ENCODE data around the gene WWOX. TPM values are rescaled to one million over a fixed set of nuclear protein-coding genes. Genes with fewer than 3 reads are reported as not detected.
A peak's percentile ranks its signal among the peaks of the same experiment; 100 is the strongest.

WWOX gene
- polyA plus RNA-seq, 4 donors, result 4.9 to 15.8 (median 7.0) TPM

GRCh38 chr16:78920621-78921020 is 821.2 kb downstream of the WWOX start:
- FAIRE-seq, result no peak
- 61 to 74% (median 68%) methylated on average over 3 of the region's 3 CpGs for WGBS, 3 donors
- no peak for DNase-seq
- no peak overlapping the region for H3K4me3 ChIP-seq (ENCODE audit: low read depth in 1 of 3, low read length in 3 of 3)
- H3K27ac ChIP-seq (ENCODE audit: low read depth in 1 of 3, low read length in 2 of 3), result no peak overlapping the region
- no peaks in the 10 kb centered on the region for H3K27me3 ChIP-seq (ENCODE audit: control insufficient read depth in 3 of 3, insufficient read depth in 3 of 3, low read length in 3 of 3)
- H3K4me1 ChIP-seq (ENCODE audit: control insufficient read depth in 3 of 3, insufficient read depth in 2 of 3, low read depth in 1 of 3, low read length in 2 of 3), result no peaks in the 10 kb centered on the region
- H3K36me3 ChIP-seq (ENCODE audit: control insufficient read depth in 3 of 3, insufficient read depth in 2 of 3, low read depth in 1 of 3, low read length in 3 of 3), result no peaks in the 10 kb centered on the region
- peaks cover 0 to 25% of the 10 kb centered on the region in 2 donors for H3K9me3 ChIP-seq (ENCODE audit: control insufficient read depth in 2 of 2, insufficient read depth in 1 of 2, low read depth in 1 of 2, low read length in 1 of 2)

- no peaks in the 10 kb centered on the region for H3K4me1 ChIP-seq (ENCODE audit: control insufficient read depth in 3 of 3, insufficient read depth in 2 of 3, low read depth in 1 of 3, low read length in 2 of 3)
- peaks cover 0 to 20% of the 10 kb centered on the region in 2 donors for H3K9me3 ChIP-seq (ENCODE audit: control insufficient read depth in 2 of 2, insufficient read depth in 1 of 2, low read depth in 1 of 2, low read length in 1 of 2)
- no peaks in the 10 kb centered on the region for H3K27me3 ChIP-seq (ENCODE audit: control insufficient read depth in 3 of 3, insufficient read depth in 3 of 3, low read length in 3 of 3)
- DNase-seq (peak; percentile 53 to 59), FAIRE-seq (no peak)
- H3K36me3 ChIP-seq (ENCODE audit: control insufficient read depth in 3 of 3, insufficient read depth in 2 of 3, low read depth in 1 of 3, low read length in 3 of 3), result no peaks in the 10 kb centered on the region
- no peak overlapping the region for H3K27ac ChIP-seq (ENCODE audit: low read depth in 1 of 3, low read length in 2 of 3)
- 62 to 65% (median 63%) methylated on average over 8 of the region's 8 CpGs for WGBS, 3 donors
- H3K4me3 ChIP-seq (ENCODE audit: low read depth in 1 of 3, low read length in 3 of 3), result no peak overlapping the region
These were observed 825.8 kb downstream of the WWOX start for GRCh38 chr16:78925083-78925767.

GRCh38 chr16:78926723-78927210 is 827.3 kb downstream of the WWOX start:
- WGBS, 3 donors, result 89 to 95% (median 93%) methylated on average over 5 of the region's 5 CpGs
- DNase-seq (no peak), FAIRE-seq (no peak)
- H3K4me1 ChIP-seq (ENCODE audit: control insufficient read depth in 3 of 3, insufficient read depth in 2 of 3, low read depth in 1 of 3, low read length in 2 of 3), result no peaks in the 10 kb centered on the region
- H3K36me3 ChIP-seq (ENCODE audit: control insufficient read depth in 3 of 3, insufficient read depth in 2 of 3, low read depth in 1 of 3, low read length in 3 of 3), result no peaks in the 10 kb centered on the region
- peaks cover 0 to 10% of the 10 kb centered on the region in 2 donors for H3K9me3 ChIP-seq (ENCODE audit: control insufficient read depth in 2 of 2, insufficient read depth in 1 of 2, low read depth in 1 of 2, low read length in 1 of 2)
- H3K27ac ChIP-seq (ENCODE audit: low read depth in 1 of 3, low read length in 2 of 3), result no peak overlapping the region
- H3K27me3 ChIP-seq (ENCODE audit: control insufficient read depth in 3 of 3, insufficient read depth in 3 of 3, low read length in 3 of 3), result no peaks in the 10 kb centered on the region
- H3K4me3 ChIP-seq (ENCODE audit: low read depth in 1 of 3, low read length in 3 of 3), result no peak overlapping the region

GRCh38 chr16:78927766-78928165 is 828.3 kb downstream of the WWOX start:
- no peak for DNase-seq
- H3K4me1 ChIP-seq (ENCODE audit: control insufficient read depth in 3 of 3, insufficient read depth in 2 of 3, low read depth in 1 of 3, low read length in 2 of 3), result no peaks in the 10 kb centered on the region
- no peaks in the 10 kb centered on the region for H3K9me3 ChIP-seq (ENCODE audit: control insufficient read depth in 2 of 2, insufficient read depth in 1 of 2, low read depth in 1 of 2, low read length in 1 of 2)
- H3K36me3 ChIP-seq (ENCODE audit: control insufficient read depth in 3 of 3, insufficient read depth in 2 of 3, low read depth in 1 of 3, low read length in 3 of 3), result no peaks in the 10 kb centered on the region
- H3K27me3 ChIP-seq (ENCODE audit: control insufficient read depth in 3 of 3, insufficient read depth in 3 of 3, low read length in 3 of 3), result no peaks in the 10 kb centered on the region
- no peak for FAIRE-seq
- H3K27ac ChIP-seq (ENCODE audit: low read depth in 1 of 3, low read length in 2 of 3), result no peak overlapping the region
- H3K4me3 ChIP-seq (ENCODE audit: low read depth in 1 of 3, low read length in 3 of 3), result no peak overlapping the region
- 64 to 84% (median 77%) methylated on average over 4 of the region's 4 CpGs for WGBS, 3 donors

- Histone ChIP-seq H3K27ac (ENCODE audit: low read depth in 1 of 3, low read length in 2 of 3) (no peak overlapping the region), H3K36me3 (ENCODE audit: control insufficient read depth in 3 of 3, insufficient read depth in 2 of 3, low read depth in 1 of 3, low read length in 3 of 3) (no peaks in the 10 kb centered on the region), H3K27me3 (ENCODE audit: control insufficient read depth in 3 of 3, insufficient read depth in 3 of 3, low read length in 3 of 3) (no peaks in the 10 kb centered on the region), H3K4me1 (ENCODE audit: control insufficient read depth in 3 of 3, insufficient read depth in 2 of 3, low read depth in 1 of 3, low read length in 2 of 3) (no peaks in the 10 kb centered on the region), H3K9me3 (ENCODE audit: control insufficient read depth in 2 of 2, insufficient read depth in 1 of 2, low read depth in 1 of 2, low read length in 1 of 2) (no peaks in the 10 kb centered on the region), H3K4me3 (ENCODE audit: low read depth in 1 of 3, low read length in 3 of 3) (no peak overlapping the region)
- WGBS, 3 donors, result 89 to 96% (median 92%) methylated on average over 7 of the region's 7 CpGs
- no peak for DNase-seq
- no peak for FAIRE-seq
These were observed 830.4 kb downstream of the WWOX start for GRCh38 chr16:78929841-78930240.

- no peak overlapping the region for H3K27ac ChIP-seq (ENCODE audit: low read depth in 1 of 3, low read length in 2 of 3)
- no peaks in the 10 kb centered on the region for H3K4me1 ChIP-seq (ENCODE audit: control insufficient read depth in 3 of 3, insufficient read depth in 2 of 3, low read depth in 1 of 3, low read length in 2 of 3)
- no peaks in the 10 kb centered on the region for H3K27me3 ChIP-seq (ENCODE audit: control insufficient read depth in 3 of 3, insufficient read depth in 3 of 3, low read length in 3 of 3)
- no peaks in the 10 kb centered on the region for H3K36me3 ChIP-seq (ENCODE audit: control insufficient read depth in 3 of 3, insufficient read depth in 2 of 3, low read depth in 1 of 3, low read length in 3 of 3)
- DNase-seq (no peak), FAIRE-seq (no peak)
- no peaks in the 10 kb centered on the region for H3K9me3 ChIP-seq (ENCODE audit: control insufficient read depth in 2 of 2, insufficient read depth in 1 of 2, low read depth in 1 of 2, low read length in 1 of 2)
- no peak overlapping the region for H3K4me3 ChIP-seq (ENCODE audit: low read depth in 1 of 3, low read length in 3 of 3)
- WGBS, 3 donors, result 56 to 89% (median 70%) methylated on average over 4 of the region's 4 CpGs
These were observed 831.1 kb downstream of the WWOX start for GRCh38 chr16:78930561-78930960.

GRCh38 chr16:78931267-78931666 is 831.8 kb downstream of the WWOX start:
- 91 to 100% (median 93%) methylated on average over 2 of the region's 2 CpGs for WGBS, 3 donors
- DNase-seq (no peak), FAIRE-seq (no peak)
- H3K36me3 ChIP-seq (ENCODE audit: control insufficient read depth in 3 of 3, insufficient read depth in 2 of 3, low read depth in 1 of 3, low read length in 3 of 3), result no peaks in the 10 kb centered on the region
- H3K4me3 ChIP-seq (ENCODE audit: low read depth in 1 of 3, low read length in 3 of 3), result no peak overlapping the region
- no peak overlapping the region for H3K27ac ChIP-seq (ENCODE audit: low read depth in 1 of 3, low read length in 2 of 3)
- no peaks in the 10 kb centered on the region for H3K4me1 ChIP-seq (ENCODE audit: control insufficient read depth in 3 of 3, insufficient read depth in 2 of 3, low read depth in 1 of 3, low read length in 2 of 3)
- H3K9me3 ChIP-seq (ENCODE audit: control insufficient read depth in 2 of 2, insufficient read depth in 1 of 2, low read depth in 1 of 2, low read length in 1 of 2), result no peaks in the 10 kb centered on the region
- no peaks in the 10 kb centered on the region for H3K27me3 ChIP-seq (ENCODE audit: control insufficient read depth in 3 of 3, insufficient read depth in 3 of 3, low read length in 3 of 3)

GRCh38 chr16:78931678-78932077 is 832.2 kb downstream of the WWOX start:
- FAIRE-seq (no peak), DNase-seq (no peak)

More at GRCh38 chr16:78931678-78932077, 832.2 kb downstream of the WWOX start:
- no peaks in the 10 kb centered on the region for H3K4me1 ChIP-seq (ENCODE audit: control insufficient read depth in 3 of 3, insufficient read depth in 2 of 3, low read depth in 1 of 3, low read length in 2 of 3)
- no peak overlapping the region for H3K27ac ChIP-seq (ENCODE audit: low read depth in 1 of 3, low read length in 2 of 3)
- no peaks in the 10 kb centered on the region for H3K27me3 ChIP-seq (ENCODE audit: control insufficient read depth in 3 of 3, insufficient read depth in 3 of 3, low read length in 3 of 3)
- no peak overlapping the region for H3K4me3 ChIP-seq (ENCODE audit: low read depth in 1 of 3, low read length in 3 of 3)
- H3K36me3 ChIP-seq (ENCODE audit: control insufficient read depth in 3 of 3, insufficient read depth in 2 of 3, low read depth in 1 of 3, low read length in 3 of 3), result no peaks in the 10 kb centered on the region
- 82 to 86% (median 86%) methylated on average over 4 of the region's 4 CpGs for WGBS, 3 donors
- no peaks in the 10 kb centered on the region for H3K9me3 ChIP-seq (ENCODE audit: control insufficient read depth in 2 of 2, insufficient read depth in 1 of 2, low read depth in 1 of 2, low read length in 1 of 2)
